ENCODE results near the gene SRPRB. TPM values are rescaled to one million over a fixed set of nuclear protein-coding genes. Genes with fewer than 3 reads are reported as not detected.

SRPRB gene
- total and polyA plus RNA-seq, 2 donors from 2014 or later: 47.9 to 58.8 TPM

DNA sequence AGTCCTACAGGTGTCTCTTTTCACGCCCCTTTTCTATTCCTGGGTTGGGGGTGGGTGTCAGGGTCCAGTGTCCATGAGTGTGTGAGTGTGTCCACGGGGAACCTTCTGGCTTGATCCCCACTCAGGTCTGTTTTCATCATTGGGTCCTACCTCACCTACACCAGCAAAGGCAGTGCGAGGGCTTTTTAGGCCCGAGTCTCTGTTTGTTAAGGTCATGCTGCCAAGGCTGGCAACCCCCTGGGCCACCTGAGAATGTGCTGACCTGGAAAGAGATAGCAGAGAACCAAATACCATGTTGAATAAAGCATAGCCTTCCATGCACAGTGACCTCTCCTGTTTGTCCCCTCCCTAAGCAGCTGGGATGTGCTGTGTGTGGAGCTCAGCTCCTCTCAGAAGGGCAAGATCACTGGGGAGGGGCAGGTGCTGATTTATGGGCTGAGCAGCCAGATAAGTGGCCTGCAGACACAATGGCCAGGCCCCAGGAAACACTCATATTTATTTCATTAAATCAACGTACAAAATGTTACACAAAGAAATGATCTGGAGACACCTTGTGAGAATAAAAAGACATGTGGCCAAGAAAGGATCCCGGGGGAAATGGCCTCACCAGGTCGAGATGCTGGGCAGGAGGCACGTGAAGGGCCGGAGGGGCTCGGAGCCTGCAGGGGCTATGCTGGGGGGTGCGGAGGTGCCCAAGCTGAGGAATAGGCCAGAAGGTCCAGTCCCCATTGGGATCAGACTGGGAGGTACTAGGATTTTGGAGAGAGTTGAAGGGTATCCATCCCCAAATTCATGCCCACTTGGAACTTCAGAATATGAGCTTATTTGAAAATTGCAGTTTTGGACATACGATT lies 54.0 kb downstream of the SRPRB start:
- DNase-seq (peak in 2 of 5 donors; percentile 23 to 37), FAIRE-seq (no peak)
- TF ChIP-seq, protein P1, sequence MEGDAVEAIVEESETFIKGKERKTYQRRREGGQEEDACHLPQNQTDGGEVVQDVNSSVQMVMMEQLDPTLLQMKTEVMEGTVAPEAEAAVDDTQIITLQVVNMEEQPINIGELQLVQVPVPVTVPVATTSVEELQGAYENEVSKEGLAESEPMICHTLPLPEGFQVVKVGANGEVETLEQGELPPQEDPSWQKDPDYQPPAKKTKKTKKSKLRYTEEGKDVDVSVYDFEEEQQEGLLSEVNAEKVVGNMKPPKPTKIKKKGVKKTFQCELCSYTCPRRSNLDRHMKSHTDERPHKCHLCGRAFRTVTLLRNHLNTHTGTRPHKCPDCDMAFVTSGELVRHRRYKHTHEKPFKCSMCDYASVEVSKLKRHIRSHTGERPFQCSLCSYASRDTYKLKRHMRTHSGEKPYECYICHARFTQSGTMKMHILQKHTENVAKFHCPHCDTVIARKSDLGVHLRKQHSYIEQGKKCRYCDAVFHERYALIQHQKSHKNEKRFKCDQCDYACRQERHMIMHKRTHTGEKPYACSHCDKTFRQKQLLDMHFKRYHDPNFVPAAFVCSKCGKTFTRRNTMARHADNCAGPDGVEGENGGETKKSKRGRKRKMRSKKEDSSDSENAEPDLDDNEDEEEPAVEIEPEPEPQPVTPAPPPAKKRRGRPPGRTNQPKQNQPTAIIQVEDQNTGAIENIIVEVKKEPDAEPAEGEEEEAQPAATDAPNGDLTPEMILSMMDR (IDR thresholded peaks at IDR 0.05; ENCODE audit: borderline replicate concordance, extremely low read depth, insufficient read depth): no peak
- H3K4me3 ChIP-seq (ENCODE audit: low read length in 3 of 3): no peak overlapping the region
- intact Hi-C loops (cut with DNase I): no loop called here
- no peak overlapping the region for H3K9ac ChIP-seq (ENCODE audit: low read length in 3 of 3)
- H3K27ac ChIP-seq (ENCODE audit: low read depth in 2 of 2, low read length in 2 of 2): no peak overlapping the region
- H3K36me3 ChIP-seq (ENCODE audit: control insufficient read depth in 2 of 3, insufficient read depth in 3 of 3, low read length in 3 of 3): no peaks in the 10 kb centered on the region
- H3K9me3 ChIP-seq (ENCODE audit: control insufficient read depth in 2 of 3, insufficient read depth in 1 of 3, low read length in 3 of 3): no peaks in the 10 kb centered on the region
- H3K4me1 ChIP-seq (ENCODE audit: control insufficient read depth in 2 of 3, insufficient read depth in 2 of 3, low read depth in 1 of 3, low read length in 3 of 3): no peaks in the 10 kb centered on the region
- H3K27me3 ChIP-seq (ENCODE audit: control insufficient read depth, insufficient read depth, low read length): no peaks in the 10 kb centered on the region

DNA sequence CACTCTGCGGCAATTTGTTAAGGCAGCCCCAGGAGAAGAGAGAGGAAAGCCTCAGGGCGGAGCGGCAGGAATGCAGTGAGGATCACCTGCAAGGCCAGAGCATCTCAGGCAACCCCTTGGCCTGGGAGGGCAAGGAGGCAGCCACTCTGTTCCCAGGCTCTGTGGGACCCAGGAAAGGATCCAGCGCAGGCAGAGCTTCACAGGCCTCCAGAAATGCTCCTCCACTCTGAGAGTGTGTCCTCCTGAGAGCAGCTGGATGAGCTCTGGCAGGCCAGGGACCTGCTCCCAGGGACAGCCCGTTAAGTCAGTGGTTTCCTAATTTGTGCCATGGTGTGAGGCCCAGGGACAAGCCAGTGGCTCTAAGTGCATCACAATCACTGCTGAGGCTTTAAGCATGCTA lies 54.9 kb downstream of the SRPRB start:
- peak in 1 of 5 donors; percentile 11 for DNase-seq
- no peak for FAIRE-seq
- Histone ChIP-seq H3K27ac (ENCODE audit: low read depth in 2 of 2, low read length in 2 of 2) (no peak overlapping the region), H3K27me3 (ENCODE audit: control insufficient read depth, insufficient read depth, low read length) (no peaks in the 10 kb centered on the region), H3K4me1 (ENCODE audit: control insufficient read depth in 2 of 3, insufficient read depth in 2 of 3, low read depth in 1 of 3, low read length in 3 of 3) (no peaks in the 10 kb centered on the region), H3K9me3 (ENCODE audit: control insufficient read depth in 2 of 3, insufficient read depth in 1 of 3, low read length in 3 of 3) (no peaks in the 10 kb centered on the region), H3K9ac (ENCODE audit: low read length in 3 of 3) (no peak overlapping the region), H3K36me3 (ENCODE audit: control insufficient read depth in 2 of 3, insufficient read depth in 3 of 3, low read length in 3 of 3) (no peaks in the 10 kb centered on the region), H3K4me3 (ENCODE audit: low read length in 3 of 3) (no peak overlapping the region)
- TF ChIP-seq, protein P1 (IDR thresholded peaks at IDR 0.05; ENCODE audit: borderline replicate concordance, extremely low read depth, insufficient read depth): no peak
- intact Hi-C loops (cut with DNase I): no loop called here

DNA sequence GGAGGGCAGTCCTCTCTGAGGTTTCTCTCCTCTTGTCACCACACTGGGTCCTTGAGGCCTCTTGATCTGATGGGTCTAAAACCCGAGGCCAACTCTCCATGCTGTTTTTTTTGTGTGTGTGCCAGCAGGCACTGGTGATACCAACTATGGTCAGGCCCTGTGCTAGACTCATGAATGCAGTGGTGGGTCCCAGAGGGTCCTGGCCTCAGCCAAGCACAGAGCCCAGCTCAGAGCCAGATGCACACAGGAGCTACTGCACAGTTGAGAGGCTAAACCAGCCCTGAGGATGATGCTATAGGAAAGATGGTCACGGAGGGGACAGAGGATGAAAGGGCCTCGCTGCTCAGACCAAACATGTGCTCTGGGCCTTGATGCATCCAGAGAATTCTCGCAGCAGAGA lies 56.5 kb downstream of the SRPRB start:
- no peak for FAIRE-seq

More for the DNA sequence above, 56.5 kb downstream of the SRPRB start:
- no peaks in the 10 kb centered on the region for H3K9me3 ChIP-seq (ENCODE audit: control insufficient read depth in 2 of 3, insufficient read depth in 1 of 3, low read length in 3 of 3)
- H3K9ac ChIP-seq (ENCODE audit: low read length in 3 of 3): no peak overlapping the region
- H3K27me3 ChIP-seq (ENCODE audit: control insufficient read depth, insufficient read depth, low read length): no peaks in the 10 kb centered on the region
- no peak overlapping the region for H3K27ac ChIP-seq (ENCODE audit: low read depth in 2 of 2, low read length in 2 of 2)
- DNase-seq: peak in 2 of 5 donors; percentile 8 to 45
- intact Hi-C loops (cut with DNase I): no loop called here
- H3K4me3 ChIP-seq (ENCODE audit: low read length in 3 of 3): no peak overlapping the region
- TF ChIP-seq, protein P1 (IDR thresholded peaks at IDR 0.05; ENCODE audit: borderline replicate concordance, extremely low read depth, insufficient read depth): no peak
- H3K36me3 ChIP-seq (ENCODE audit: control insufficient read depth in 2 of 3, insufficient read depth in 3 of 3, low read length in 3 of 3): no peaks in the 10 kb centered on the region
- H3K4me1 ChIP-seq (ENCODE audit: control insufficient read depth in 2 of 3, insufficient read depth in 2 of 3, low read depth in 1 of 3, low read length in 3 of 3): no peaks in the 10 kb centered on the region

All from kidney (tissue), 14 donors.